Limb (tissue), 2 donors: Measurements from ENCODE around the gene TRIM15.
A peak's percentile ranks its signal among the peaks of the same experiment; 100 is the strongest.
"Not testable (repeated sequence)": the region's sequence is repeated elsewhere in the genome, so short reads cannot be mapped to it uniquely, and the experiment has no call there.

Source experiments
- DNase-seq, 2 donors: peaks; one replicate each; pipeline ENCODE4 v3.0.0-alpha.2; 2016; ENCODE audit errors: extremely low spot score in 2 of 2

TRIM15 gene

DNA sequence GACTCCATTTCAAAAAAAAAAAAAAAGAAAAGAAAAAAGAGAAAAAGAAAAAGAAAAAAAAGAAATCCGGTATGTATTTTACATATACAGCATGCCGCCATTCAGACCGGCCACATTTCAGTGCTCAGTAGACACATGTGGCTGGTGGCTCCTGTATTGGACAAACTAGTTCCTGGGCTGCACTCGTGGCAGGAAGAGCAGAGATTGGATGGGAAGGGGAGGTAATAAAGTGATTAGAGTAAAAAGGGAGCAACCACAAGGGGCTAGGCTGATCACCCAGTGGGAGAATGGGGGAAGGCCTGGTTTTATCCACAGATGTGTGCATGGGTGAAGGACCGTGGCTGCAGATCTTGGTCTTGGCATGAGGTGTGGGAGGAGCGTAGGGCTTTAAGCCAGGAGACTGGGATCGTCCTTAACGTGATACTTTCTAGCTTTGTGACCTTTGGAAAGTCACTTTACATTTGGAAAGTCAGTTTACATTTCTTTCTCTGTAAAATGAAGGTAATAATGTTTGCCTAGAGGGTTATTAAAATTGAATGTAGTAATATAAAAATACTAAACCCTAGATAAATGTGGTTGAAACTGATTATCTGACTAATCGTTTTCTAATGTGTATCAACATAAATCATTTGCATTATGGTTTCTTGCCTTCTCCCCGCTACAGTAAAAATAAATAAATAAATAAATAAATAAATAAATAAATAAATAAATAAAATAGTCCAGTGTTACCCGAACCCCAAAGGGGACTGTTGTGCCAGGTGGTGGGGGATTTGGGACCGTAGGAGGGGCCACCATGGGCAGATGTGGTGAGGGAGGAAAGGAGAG is 869 bp upstream of the TRIM15 start:
- DNase-seq: no peak

DNA sequence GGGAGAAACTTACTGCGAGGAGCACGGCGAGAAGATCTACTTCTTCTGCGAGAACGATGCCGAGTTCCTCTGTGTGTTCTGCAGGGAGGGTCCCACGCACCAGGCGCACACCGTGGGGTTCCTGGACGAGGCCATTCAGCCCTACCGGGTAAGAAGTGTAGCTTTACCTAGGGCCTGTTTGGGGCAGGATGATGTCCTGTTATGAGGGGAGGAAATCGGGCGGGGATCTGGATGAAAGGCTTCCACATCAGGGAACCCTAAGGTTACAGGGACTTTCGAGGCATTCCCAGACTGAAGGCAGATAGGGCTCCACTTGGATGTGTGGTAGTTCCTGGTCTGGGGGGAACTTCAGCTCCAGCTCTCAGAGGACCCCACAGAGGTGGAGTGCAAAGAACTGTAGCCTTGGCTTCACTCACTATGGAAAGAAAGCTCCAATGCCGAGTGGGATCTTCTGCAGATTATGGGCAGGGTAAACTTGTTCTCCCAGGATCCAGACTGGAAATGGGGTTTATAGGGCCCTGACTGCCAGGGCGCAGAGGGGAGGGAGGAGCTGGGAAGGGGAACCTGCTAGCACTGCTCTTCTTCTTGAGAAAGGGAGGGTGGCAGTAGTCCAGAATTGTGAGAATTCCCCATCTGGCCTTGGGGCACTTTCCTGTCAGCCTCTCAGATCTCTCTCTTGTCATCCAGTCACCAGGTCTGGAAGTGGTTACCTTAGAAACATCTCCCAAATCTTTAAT is 740 bp downstream of the TRIM15 start:
- no peak for DNase-seq

DNA sequence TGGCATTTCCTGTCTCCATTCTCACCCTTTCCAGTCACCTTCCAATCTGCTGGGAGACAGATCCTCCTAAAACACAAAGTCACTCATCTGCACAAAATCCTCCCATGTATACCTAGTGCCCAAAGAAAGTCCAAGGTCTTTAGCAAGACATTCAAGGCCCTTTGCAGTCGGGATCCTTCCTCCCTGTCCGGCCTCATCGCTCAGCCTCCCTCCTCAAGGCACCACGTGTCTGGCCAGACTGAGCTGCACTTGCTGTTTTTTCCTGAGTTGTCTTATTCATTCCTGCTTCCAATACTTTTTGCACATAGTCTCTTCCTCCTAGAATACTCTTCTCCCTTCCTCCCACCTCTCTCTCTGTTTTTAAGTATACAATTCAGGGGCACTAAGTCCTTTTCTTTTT is 1.4 kb downstream of the TRIM15 start:
- DNase-seq: no peak

DNA sequence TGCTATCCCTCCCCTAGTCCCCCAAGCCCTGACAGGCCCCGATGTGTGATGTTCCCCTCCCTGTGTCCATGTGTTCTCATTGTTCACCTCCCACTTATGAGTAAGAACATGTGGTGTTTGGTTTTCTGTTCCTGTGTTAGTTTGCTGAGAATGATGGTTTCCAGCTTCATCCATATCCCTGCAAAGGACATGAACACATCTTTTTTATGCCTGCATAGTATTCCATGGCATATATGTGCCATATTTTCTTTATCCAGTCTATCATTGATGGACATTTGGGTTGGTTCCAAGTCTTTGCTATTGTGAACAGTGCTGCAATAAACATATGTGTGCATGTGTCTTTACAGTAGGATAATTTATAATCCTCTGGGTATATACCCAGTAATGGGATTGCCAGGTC is 1.9 kb downstream of the TRIM15 start:
- not testable (repeated sequence) for DNase-seq

DNA sequence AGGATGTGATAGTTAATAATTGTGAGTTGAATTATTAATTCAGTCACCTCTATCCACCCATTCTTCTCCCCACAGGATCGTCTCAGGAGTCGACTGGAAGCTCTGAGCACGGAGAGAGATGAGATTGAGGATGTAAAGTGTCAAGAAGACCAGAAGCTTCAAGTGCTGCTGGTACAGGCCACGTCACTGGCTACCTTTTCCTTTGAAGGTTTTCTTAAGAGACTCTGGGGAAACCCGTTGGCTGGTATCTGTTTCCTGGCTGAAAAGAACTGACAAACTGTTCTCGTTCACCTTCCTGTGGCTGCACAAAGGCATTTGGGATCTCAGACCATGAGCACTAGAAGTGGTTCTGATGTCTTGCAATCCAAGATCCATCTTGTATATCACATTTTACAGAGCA is 3.8 kb downstream of the TRIM15 start:
- no peak for DNase-seq

DNA sequence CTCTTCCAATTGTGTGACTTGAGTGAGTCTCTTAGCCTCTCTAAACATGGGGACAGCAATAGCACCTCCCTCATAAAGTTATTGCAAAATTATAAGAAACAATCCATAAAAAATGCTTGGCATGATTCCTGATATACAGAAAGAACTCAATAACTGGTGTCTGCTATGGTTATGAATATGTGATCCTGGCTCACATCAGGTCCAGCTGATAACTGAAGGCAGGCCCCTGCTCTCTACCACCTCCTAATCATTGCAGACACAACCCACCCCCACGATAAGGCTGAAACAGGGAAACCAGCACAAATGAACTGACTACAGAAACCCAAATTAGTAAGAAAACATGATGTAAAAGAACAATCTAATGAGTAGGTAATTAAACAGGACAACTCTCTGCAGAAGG is 5.4 kb downstream of the TRIM15 start:
- no peak for DNase-seq

DNA sequence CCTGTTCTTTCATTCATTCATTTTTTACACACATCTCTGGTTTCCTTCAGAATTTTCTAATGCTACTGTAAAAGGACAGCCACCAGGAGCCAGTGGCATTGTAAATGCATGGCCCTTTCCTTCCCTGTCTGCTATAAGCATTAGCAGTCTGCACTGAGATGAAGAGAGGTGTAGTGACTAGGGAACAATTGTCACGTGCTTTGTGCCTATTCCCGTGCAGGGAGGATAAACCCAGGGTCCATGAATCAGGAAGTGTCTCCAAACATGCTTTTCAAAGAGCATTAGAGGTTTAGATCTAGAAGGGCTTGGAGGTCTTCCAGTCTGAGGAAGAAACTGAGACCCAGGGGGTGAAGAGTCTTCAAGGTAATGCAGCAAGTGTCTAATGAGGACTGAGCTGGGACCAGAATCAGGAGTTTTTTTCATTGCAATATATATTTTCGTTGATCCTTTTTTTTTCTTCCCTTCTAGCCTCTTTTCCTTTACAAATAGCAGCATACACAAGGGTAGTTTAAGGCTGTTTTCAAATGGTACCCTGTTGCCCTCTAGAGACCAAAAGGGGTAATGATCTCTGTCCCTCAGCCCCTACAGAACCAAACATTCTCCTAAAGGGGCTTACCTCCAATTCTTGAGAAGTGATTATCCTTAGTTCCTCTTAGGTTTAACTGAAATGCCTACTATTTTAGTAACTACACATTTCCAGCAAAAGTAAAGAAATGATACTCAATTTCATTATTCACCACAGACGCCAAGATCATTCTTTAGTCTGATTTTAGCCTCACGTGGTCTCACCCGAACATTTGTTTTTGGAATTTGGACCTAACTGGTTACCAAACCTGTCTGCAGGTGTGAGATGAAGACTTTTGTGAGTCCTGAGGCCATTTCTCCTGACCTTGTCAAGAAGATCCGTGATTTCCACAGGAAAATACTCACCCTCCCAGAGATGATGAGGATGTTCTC is 6.6 kb downstream of the TRIM15 start:
- peak in 1 of 2 donors; percentile 24 for DNase-seq

DNA sequence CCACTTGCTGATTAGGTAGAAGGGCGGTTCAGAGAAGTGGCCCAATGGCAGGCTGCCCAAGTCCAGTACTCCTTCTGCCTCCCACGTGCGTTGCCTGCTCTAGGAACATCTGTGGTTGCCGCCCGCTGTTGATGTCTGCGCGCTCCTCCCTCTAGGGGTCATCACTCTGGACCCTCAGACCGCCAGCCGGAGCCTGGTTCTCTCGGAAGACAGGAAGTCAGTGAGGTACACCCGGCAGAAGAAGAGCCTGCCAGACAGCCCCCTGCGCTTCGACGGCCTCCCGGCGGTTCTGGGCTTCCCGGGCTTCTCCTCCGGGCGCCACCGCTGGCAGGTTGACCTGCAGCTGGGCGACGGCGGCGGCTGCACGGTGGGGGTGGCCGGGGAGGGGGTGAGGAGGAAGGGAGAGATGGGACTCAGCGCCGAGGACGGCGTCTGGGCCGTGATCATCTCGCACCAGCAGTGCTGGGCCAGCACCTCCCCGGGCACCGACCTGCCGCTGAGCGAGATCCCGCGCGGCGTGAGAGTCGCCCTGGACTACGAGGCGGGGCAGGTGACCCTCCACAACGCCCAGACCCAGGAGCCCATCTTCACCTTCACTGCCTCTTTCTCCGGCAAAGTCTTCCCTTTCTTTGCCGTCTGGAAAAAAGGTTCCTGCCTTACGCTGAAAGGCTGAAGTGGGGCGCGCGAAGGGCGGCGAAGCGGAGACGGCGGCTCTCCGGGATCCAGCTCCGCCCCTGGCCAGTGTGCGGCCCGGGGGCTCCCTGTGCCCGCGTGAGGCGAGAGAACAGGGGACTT is 8.5 kb downstream of the TRIM15 start:
- DNase-seq: peak in 1 of 2 donors; percentile 36

DNA sequence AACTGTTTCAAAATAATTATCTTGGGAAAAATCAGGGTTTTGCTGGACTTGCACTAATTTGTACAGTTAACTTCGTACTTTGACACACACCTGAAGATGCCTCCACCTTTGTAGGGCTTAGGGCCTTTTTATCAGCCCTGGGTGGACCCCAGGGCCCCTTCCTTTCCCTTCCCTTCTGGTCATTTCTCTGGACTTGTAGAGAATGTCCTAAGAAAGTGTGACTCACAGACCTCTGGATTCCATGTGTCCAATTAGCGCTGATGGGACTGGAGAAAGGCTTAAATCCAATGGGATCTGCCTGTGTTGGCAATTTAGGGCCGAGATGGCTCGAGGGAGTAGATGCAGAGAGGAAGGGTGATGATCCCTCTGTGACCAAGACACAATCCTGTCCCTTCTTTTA is 9.3 kb downstream of the TRIM15 start:
- DNase-seq: no peak

DNA sequence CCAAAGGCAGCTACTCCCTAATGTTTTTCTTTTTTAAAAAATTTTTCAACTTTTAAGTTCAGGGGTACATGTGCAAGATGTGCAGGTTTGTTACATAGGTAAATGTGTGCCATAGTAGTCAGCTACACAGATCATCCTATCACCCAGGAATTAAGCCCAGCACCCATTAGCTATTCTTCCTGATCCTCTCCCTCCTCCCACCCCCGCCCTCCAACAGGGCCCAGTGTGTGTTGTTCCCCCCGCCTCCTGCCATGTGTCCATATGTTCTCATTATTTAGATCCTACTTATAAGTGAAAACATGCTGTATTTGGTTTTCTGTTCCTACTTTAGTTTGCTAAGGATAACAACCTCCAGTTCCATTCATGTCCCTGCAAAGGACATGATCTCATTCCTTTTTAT is 12.4 kb downstream of the TRIM15 start:
- no peak for DNase-seq

DNA sequence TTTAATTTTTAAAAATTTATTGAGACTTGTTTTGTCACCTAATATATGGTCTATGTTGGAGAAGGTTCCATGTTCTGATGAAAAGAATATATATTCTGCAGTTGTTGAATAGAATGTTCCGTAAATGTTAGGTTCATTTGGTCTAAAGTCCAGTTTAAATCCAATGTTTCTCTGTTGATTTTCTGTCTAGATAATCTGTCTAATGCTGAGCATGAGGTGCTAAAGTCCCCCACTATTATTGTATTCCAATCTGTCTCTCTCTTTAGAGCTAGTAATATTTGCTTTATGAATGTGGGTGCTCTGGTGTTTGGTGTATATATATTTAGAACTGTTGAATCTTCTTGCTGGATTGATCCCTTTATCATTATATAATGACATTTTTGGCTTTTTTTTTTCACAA is 15.5 kb downstream of the TRIM15 start:
- no peak for DNase-seq

DNA sequence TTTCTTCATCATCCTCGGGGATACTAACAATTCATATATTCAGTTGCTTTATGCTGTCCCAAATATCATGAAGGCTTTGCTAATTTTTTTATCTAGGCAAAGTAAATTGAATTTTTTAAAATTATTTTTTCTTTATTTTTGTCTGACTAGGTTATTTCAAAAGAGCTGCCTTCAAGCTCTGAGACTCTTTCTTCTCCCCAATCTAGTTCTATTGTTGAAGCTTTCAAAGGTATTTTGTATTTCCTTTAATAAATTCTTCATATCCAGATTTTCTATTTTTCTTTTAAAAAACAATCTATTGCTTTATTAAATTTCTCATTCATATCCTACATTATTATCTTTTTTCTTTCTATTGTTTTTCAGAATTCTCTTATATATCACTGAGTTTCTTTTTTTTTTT is 16.8 kb downstream of the TRIM15 start:
- no peak for DNase-seq

DNA sequence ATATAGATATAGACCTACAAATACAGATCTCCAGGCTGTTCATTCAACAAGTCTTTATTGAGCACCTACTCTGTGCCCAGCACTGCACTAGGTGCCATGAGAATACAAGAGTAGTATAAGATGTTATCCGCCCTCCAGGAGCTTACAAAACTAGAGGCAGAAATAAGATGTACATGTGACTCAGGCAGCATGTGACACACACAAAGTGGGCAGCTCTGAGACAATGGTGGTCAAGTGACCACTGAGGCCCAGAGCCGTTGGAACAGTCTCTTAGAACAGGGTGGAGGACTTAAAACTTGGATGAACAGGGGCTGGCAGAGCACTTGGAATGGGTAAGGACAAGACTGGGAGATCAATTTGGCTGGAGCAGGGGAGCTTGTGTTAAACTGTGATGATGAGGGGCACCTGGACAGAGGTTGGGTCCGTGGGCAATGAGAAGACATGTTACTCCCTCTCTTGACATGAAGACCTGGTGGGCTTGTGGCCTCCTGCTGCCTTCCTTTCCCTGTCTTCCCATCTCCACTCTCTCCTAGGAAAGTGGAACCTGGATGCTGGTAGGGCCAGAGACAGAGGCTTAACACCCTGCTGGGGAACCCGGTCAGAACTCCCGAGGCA is 21.2 kb downstream of the TRIM15 start:
- DNase-seq: no peak

DNA sequence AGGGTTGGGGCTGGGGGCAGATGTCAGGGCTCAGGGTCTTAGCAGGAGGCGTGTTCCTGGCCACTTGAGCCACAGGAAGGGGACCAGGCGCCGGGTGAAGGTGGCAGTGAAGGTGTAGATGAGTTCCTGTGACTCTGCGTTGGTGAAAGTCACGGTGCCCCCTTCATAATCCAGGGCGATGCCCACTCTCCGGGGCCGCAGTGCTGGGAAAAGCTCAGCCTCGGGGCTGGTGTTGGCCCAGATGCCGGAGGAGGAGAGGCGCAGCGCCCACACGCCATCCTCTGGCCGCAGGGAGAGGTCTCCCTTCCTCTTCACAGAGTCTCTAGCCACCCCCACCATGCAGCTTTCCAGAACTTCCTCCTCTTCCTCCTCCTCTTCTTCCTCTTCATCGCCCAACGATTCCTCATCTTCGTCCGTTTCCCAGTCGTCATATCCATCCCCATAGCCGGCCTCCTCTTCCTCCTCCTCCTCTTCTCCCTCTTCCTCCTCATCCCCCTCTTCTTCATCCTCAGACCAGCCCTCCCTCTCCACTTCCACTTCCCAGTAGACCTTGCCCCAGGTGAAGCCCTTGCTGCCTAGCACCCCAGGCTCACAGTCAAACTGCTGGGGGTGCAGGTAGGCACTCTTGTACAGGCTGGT is 22.6 kb downstream of the TRIM15 start:
- DNase-seq: no peak

DNA sequence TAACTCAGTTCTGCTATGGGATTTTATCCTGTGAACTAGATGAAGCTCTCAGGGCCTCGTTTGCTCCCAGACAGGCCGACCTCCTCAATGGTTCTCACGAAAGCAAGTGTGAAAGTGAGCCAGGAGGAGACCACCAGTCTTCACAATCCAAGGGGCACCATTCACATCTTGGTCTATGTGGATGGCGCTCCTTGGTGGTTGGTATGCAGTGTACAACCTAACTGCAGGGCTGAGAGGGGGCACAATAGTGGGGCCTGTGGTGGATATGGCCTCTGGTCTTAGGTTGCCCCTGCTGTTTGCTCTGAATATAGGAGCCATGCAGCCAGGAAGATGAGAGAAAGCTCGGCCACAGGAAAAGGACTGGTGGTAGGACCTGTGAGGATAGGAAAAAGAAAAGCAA is 25.2 kb downstream of the TRIM15 start:
- no peak for DNase-seq

DNA sequence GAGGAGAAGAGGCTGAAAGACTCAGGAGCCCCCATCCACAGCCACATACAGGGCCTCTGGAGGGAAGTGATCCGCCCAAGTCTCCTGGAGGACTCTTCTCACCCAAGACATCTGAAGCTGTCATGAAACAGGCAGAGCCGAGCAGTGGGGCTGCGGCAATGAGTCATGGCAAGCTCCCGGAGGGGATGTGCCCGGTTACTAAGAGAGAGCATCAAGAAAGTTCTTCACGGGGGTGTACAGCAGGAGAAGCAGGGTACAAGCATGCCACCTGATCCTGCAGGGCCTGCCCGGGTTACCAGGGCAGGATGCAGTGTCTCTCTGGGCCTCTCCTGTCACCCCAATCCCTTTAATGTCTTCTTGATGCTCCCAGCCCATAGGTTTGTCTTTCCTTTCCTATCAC is 28.7 kb downstream of the TRIM15 start:
- DNase-seq: no peak

DNA sequence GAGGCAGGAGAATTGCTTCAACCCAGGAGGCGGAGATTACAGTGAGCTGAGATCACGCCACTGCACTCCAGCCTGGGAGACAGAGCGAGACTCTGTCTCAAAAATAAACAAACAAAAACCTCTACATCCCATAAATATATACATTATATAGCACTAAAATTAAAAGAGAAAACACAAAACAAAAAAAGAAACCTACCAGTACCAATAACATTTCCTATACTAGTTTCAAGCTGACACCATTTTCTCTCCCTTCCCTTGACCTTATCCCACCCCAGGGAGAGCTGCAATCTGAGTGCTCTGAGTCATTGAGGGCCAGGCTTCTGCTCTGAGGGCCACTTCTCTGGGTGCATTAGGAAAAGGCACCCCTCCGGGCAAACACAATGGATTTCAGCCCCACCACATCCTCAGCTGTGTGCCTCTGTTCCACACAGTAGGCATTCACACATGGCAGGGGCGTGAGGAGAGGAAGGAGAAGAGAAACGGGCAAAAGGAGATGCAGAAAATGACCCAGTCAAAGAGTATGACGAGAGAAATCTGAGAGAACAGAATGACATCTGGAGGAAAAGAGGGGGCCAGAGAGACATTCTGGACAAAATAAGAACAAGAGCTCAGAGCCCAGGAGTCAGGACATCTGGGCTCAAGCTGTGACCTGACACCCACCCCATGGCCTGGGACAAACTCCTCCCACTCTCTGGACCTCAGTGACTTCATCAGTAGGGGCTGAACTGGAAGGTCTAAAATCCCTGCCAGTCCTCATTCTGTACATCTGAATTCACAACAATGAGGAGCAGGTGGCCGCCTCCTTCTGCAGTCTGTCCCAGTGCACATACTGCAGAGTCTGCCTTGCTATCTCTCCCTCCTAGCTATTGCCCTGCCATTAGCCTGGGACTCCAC is 31.7 kb downstream of the TRIM15 start:
- DNase-seq: no peak

DNA sequence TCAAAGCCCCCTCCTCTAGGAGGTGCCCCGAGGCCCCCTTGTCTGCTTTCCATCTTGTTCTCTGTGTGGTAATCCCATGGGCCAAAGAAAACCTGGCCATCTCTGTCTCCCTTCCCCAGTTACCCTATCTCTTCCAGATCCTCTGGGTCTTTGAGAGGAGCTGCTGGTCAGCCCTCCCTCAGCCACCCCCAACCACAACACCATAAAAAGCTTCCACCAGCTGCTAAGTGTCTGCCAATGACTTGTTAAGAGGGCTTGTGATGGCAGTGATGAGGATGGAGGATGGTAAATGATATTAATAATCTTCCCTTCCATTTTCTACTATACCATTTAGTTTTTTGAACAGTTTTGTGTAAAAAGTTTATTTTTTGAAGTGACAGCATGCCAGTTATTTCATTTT is 32.6 kb downstream of the TRIM15 start:
- no peak for DNase-seq

DNA sequence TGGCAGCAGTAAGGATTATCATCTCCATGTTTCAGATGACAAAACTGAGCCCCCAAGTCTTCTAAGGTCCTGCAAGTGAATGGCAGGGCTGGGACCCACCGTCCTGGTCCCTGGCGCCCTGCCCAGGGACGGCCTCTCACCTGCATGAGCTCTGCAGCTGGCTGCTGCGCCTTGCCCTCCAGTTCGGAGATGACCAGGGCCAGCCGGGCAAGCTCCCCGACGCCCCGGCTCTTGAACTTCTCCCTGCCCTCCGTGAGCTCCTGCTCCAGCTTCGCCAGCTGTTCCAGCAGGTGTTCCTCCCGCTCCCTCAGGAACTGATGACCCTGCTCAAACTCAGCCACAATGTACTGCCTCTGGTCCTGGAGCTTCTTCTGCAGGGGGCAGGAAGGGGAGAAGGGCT is 33.0 kb downstream of the TRIM15 start:
- DNase-seq: no peak
